ENCODE data around the gene PRRT2. TPM values are rescaled to one million over a fixed set of nuclear protein-coding genes. Genes with fewer than 3 reads are reported as not detected.
"Not testable (repeated sequence)": the region's sequence is repeated elsewhere in the genome, so short reads cannot be mapped to it uniquely, and the experiment has no call there.

The PRRT2 gene
- total and polyA plus RNA-seq, 2 donors from 2014 or later, result 0.88 to 1.9 TPM

DNA sequence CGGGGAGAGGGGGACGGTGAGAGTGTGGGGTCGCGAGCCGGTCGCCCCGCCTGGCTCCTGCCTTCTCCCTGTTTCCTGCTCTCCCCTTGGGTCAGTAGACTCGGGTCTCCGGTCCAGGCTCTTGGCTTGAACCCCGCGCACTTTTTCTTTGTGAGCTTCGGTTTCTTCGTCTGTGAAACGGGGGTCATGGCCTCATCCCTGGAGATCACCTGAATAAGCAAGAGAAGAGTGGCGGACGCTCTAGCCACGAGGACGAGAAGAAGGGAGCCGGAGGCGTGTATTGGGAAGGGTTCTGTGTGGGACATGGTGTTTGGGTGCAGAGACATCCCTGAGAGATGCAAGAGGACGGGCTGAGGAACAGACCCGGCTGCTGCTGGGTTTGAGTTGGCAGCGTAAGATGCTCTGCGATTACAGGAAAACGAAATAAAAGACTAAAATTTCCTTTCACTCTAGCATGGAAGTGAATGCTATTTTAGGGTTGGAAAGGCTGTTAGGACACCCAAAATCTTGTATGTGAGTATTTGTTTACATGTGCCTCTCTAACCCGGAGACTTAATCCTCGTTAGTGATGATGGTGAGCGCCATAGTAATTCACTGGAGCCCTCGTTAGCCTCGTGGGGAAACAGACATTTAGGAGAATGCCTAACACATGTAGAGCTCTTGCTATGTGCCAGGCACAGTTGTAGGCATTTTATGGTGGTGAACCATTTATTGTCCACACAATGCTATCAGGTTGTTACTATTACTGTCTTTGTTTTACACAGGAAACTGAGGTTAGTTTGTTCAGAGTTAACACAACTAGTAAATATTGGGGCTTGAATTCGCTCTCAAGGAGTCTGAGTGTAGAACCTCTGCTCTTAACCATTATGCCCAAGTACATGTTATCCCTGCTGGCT lies 20.8 kb upstream of the PRRT2 start:
- Histone ChIP-seq H3K4me3 (ENCODE audit: low read length in 3 of 3) (peak overlapping the region; percentile 70 to 92 (median 87)), H3K27me3 (ENCODE audit: control insufficient read depth, insufficient read depth, low read length) (no peaks in the 10 kb centered on the region), H3K9me3 (ENCODE audit: control insufficient read depth in 2 of 3, insufficient read depth in 1 of 3, low read length in 3 of 3) (no peaks in the 10 kb centered on the region), H3K36me3 (ENCODE audit: control insufficient read depth in 2 of 3, insufficient read depth in 3 of 3, low read length in 3 of 3) (peaks cover 0 to 3% (median 0%) of the 10 kb centered on the region in 3 donors), H3K4me1 (ENCODE audit: control insufficient read depth in 2 of 3, insufficient read depth in 2 of 3, low read depth in 1 of 3, low read length in 3 of 3) (peaks cover 0 to 14% (median 0%) of the 10 kb centered on the region in 3 donors), H3K27ac (ENCODE audit: low read depth in 2 of 2, low read length in 2 of 2) (no peak overlapping the region), H3K9ac (ENCODE audit: low read length in 3 of 3) (peak overlapping the region; percentile 64 to 76 (median 74))
- intact Hi-C loops (cut with DNase I), result no loop called here
- TF ChIP-seq, protein P1, sequence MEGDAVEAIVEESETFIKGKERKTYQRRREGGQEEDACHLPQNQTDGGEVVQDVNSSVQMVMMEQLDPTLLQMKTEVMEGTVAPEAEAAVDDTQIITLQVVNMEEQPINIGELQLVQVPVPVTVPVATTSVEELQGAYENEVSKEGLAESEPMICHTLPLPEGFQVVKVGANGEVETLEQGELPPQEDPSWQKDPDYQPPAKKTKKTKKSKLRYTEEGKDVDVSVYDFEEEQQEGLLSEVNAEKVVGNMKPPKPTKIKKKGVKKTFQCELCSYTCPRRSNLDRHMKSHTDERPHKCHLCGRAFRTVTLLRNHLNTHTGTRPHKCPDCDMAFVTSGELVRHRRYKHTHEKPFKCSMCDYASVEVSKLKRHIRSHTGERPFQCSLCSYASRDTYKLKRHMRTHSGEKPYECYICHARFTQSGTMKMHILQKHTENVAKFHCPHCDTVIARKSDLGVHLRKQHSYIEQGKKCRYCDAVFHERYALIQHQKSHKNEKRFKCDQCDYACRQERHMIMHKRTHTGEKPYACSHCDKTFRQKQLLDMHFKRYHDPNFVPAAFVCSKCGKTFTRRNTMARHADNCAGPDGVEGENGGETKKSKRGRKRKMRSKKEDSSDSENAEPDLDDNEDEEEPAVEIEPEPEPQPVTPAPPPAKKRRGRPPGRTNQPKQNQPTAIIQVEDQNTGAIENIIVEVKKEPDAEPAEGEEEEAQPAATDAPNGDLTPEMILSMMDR (IDR thresholded peaks at IDR 0.05; ENCODE audit: borderline replicate concordance, extremely low read depth, insufficient read depth), result no peak
- FAIRE-seq (no peak), DNase-seq (no peak)

DNA sequence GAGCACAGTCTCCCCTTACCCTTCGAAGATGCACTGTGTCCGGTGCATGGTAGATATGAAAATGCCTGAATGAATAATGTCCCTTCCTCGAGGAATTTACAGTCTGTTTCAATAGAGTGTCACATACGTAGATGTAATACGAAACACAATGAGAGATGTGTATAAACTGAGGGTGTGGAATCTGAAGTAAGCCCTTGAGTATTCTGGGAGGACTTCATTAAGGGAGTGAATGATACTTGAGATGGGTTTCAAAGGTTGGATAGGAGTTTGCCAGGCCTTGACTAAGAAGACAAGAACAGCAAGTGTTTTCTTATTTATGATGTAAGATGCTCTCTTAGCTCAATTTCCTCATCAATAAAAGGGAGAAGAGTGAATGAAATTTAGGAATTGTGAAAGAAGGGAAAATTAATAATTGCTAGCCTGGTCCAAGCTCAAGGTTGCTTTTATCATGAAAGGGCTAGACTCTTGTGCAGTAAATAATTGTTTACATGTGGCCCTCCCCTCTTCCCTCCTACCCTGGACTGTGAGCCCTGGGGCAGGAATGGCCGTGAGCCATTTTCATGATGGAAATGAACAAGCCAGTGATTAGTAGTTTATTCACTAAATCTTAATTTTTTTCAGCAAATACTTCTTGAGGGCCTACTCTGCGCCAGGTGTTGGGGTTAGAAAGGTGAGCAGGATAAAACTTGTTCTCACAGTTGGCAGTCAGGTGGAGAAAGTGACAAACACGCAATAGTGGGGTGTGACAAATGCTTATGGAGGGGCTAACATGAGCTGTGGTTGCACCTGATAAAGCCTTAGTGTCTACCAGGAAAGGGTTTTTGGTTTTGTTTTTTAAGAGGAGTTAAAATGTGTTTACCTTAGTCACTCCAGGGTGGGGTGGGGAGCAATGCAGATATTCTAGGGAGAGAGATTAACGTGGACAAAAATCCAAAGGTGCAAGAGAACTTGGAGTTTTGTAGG lies 19.9 kb upstream of the PRRT2 start:
- Histone ChIP-seq H3K27me3 (ENCODE audit: control insufficient read depth, insufficient read depth, low read length) (no peaks in the 10 kb centered on the region), H3K9ac (ENCODE audit: low read length in 3 of 3) (peak overlapping the region in 1 of 3 donors; percentile 15)

DNA sequence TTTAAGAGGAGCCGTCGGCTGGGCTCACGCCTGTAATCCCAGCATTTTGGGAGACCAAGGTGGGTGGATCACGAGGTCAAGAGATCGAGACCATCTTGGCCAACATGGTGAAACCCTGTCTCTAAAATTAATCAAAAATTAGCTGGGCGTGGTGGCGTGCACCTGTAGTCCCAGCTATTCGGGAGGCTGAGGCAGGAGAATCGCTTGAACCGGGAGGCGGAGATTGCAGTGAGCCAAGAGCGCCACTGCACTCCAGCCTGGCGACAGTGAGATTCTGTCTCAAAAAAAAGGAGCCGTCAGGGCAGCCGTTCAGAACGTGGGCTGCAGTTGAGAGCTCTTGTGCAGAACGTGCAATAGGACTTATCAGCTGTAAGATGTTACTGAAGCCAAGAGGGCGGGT lies 18.8 kb upstream of the PRRT2 start:
- H3K9me3 ChIP-seq (ENCODE audit: control insufficient read depth in 2 of 3, insufficient read depth in 1 of 3, low read length in 3 of 3); H3K4me3 ChIP-seq (ENCODE audit: low read length in 3 of 3); H3K27ac ChIP-seq (ENCODE audit: low read depth in 2 of 2, low read length in 2 of 2); H3K9ac ChIP-seq (ENCODE audit: low read length in 3 of 3); DNase-seq; FAIRE-seq; intact Hi-C loops (cut with DNase I); H3K27me3 ChIP-seq (ENCODE audit: control insufficient read depth, insufficient read depth, low read length): not testable (repeated sequence)
- peaks cover 0 to 14% (median 0%) of the 10 kb centered on the region in 3 donors for H3K4me1 ChIP-seq (ENCODE audit: control insufficient read depth in 2 of 3, insufficient read depth in 2 of 3, low read depth in 1 of 3, low read length in 3 of 3)
- H3K36me3 ChIP-seq (ENCODE audit: control insufficient read depth in 2 of 3, insufficient read depth in 3 of 3, low read length in 3 of 3), result peaks cover 5 to 16% (median 7%) of the 10 kb centered on the region in 3 donors

More for the DNA sequence above, 19.9 kb upstream of the PRRT2 start:
- no peaks in the 10 kb centered on the region for H3K9me3 ChIP-seq (ENCODE audit: control insufficient read depth in 2 of 3, insufficient read depth in 1 of 3, low read length in 3 of 3)
- H3K36me3 ChIP-seq (ENCODE audit: control insufficient read depth in 2 of 3, insufficient read depth in 3 of 3, low read length in 3 of 3), result peaks cover 3 to 5% (median 5%) of the 10 kb centered on the region in 3 donors
- intact Hi-C loops (cut with DNase I), result no loop called here
- H3K4me1 ChIP-seq (ENCODE audit: control insufficient read depth in 2 of 3, insufficient read depth in 2 of 3, low read depth in 1 of 3, low read length in 3 of 3), result peaks cover 0 to 14% (median 0%) of the 10 kb centered on the region in 3 donors
- TF ChIP-seq, protein P1 (IDR thresholded peaks at IDR 0.05; ENCODE audit: borderline replicate concordance, extremely low read depth, insufficient read depth), result no peak
- DNase-seq (no peak), FAIRE-seq (no peak)
- peak overlapping the region; percentile 70 to 92 (median 87) for H3K4me3 ChIP-seq (ENCODE audit: low read length in 3 of 3)
- no peak overlapping the region for H3K27ac ChIP-seq (ENCODE audit: low read depth in 2 of 2, low read length in 2 of 2)
